ES-I3 (cell line): ENCODE data around the gene UNK.

Experiments used
- H3K36me3 ChIP-seq: 2 replicates; pipeline ENCODE4 v1.6.1; 2013; ENCODE audit warnings: mild to moderate bottlenecking, low read length, control low read depth, moderate library complexity; ENCODE audit not compliant: insufficient read depth
- H3K4me1 ChIP-seq: 2 replicates; pipeline ENCODE4 v1.6.1; 2013; ENCODE audit warnings: mild to moderate bottlenecking, control low read depth, low read length; ENCODE audit not compliant: insufficient read depth
- H3K9ac ChIP-seq: 2 replicates; pipeline ENCODE4 v1.6.1; 2013; ENCODE audit warnings: low read depth, mild to moderate bottlenecking, low read length, moderate library complexity
- H3K9me3 ChIP-seq: 2 replicates; pipeline ENCODE4 v1.6.1; 2013; ENCODE audit warnings: mild to moderate bottlenecking, low read length, moderate library complexity; ENCODE audit not compliant: control insufficient read depth, insufficient read depth

UNK gene

GRCh38 chr17:75822119-75822799 lies 37.7 kb downstream of the UNK start:
- H3K36me3 ChIP-seq, result peaks cover 10% of the 10 kb centered on the region; the same call in 1 of the 2 replicates
- H3K4me1 ChIP-seq, result peaks cover 8% of the 10 kb centered on the region; the same call in 1 of the 2 replicates
- H3K9me3 ChIP-seq, result no peaks in the 10 kb centered on the region
- H3K9ac ChIP-seq, result no peak overlapping the region

GRCh38 chr17:75822800-75823166 lies 38.2 kb downstream of the UNK start:
- Histone ChIP-seq H3K36me3 (peaks cover 10% of the 10 kb centered on the region; the same call in 1 of the 2 replicates), H3K9me3 (no peaks in the 10 kb centered on the region), H3K9ac (no peak overlapping the region), H3K4me1 (peaks cover 11% of the 10 kb centered on the region; the same call in 1 of the 2 replicates)

- Histone ChIP-seq H3K9ac (no peak overlapping the region), H3K4me1 (peaks cover 17% of the 10 kb centered on the region; the same call in 1 of the 2 replicates), H3K9me3 (no peaks in the 10 kb centered on the region), H3K36me3 (peaks cover 10% of the 10 kb centered on the region; the same call in 1 of the 2 replicates)
Observed at GRCh38 chr17:75823257-75824041, 38.8 kb downstream of the UNK start.

GRCh38 chr17:75824050-75824552 lies 39.5 kb downstream of the UNK start:
- H3K9ac ChIP-seq, result no peak overlapping the region

GRCh38 chr17:75824666-75825065 lies 40.1 kb downstream of the UNK start:
- peaks cover 17% of the 10 kb centered on the region; the same call in 1 of the 2 replicates for H3K4me1 ChIP-seq
- no peaks in the 10 kb centered on the region for H3K9me3 ChIP-seq
- peaks cover 10% of the 10 kb centered on the region; the same call in 1 of the 2 replicates for H3K36me3 ChIP-seq
- no peak overlapping the region for H3K9ac ChIP-seq

More at GRCh38 chr17:75824050-75824552, 39.5 kb downstream of the UNK start:
- Histone ChIP-seq H3K4me1 (peaks cover 17% of the 10 kb centered on the region; the same call in 1 of the 2 replicates), H3K36me3 (peaks cover 10% of the 10 kb centered on the region; the same call in 1 of the 2 replicates), H3K9me3 (no peaks in the 10 kb centered on the region)

GRCh38 chr17:75825149-75825552 lies 40.5 kb downstream of the UNK start:
- H3K9ac ChIP-seq, result no peak overlapping the region

GRCh38 chr17:75825748-75826370 lies 41.3 kb downstream of the UNK start:
- no peak overlapping the region for H3K9ac ChIP-seq
- H3K4me1 ChIP-seq, result peaks cover 18% of the 10 kb centered on the region; the same call in 1 of the 2 replicates
- peaks cover under 1% of the 10 kb centered on the region; the same call in 1 of the 2 replicates for H3K36me3 ChIP-seq
- H3K9me3 ChIP-seq, result no peaks in the 10 kb centered on the region

More at GRCh38 chr17:75825149-75825552, 40.5 kb downstream of the UNK start:
- Histone ChIP-seq H3K9me3 (no peaks in the 10 kb centered on the region), H3K4me1 (peaks cover 17% of the 10 kb centered on the region; the same call in 1 of the 2 replicates), H3K36me3 (peaks cover 8% of the 10 kb centered on the region; the same call in 1 of the 2 replicates)

GRCh38 chr17:75826561-75827307 lies 42.1 kb downstream of the UNK start:
- H3K9ac ChIP-seq, result no peak overlapping the region
- no peaks in the 10 kb centered on the region; the same call in 1 of the 2 replicates for H3K36me3 ChIP-seq
- peaks cover 21% of the 10 kb centered on the region; the same call in 1 of the 2 replicates for H3K4me1 ChIP-seq

GRCh38 chr17:75827308-75828075 lies 42.9 kb downstream of the UNK start:
- peaks cover 27% of the 10 kb centered on the region for H3K4me1 ChIP-seq
- no peaks in the 10 kb centered on the region; the same call in 1 of the 2 replicates for H3K36me3 ChIP-seq
- no peaks in the 10 kb centered on the region for H3K9me3 ChIP-seq
- H3K9ac ChIP-seq, result peak overlapping the region; percentile 40; the same call in 1 of the 2 replicates

More at GRCh38 chr17:75826561-75827307, 42.1 kb downstream of the UNK start:
- H3K9me3 ChIP-seq, result no peaks in the 10 kb centered on the region

GRCh38 chr17:75828076-75828400 lies 43.4 kb downstream of the UNK start:
- H3K36me3 ChIP-seq, result no peaks in the 10 kb centered on the region; the same call in 1 of the 2 replicates
- peak overlapping the region; percentile 40; the same call in 1 of the 2 replicates for H3K9ac ChIP-seq

GRCh38 chr17:75828741-75829140 lies 44.1 kb downstream of the UNK start:
- Histone ChIP-seq H3K4me1 (peaks cover 34% of the 10 kb centered on the region), H3K9ac (no peak overlapping the region), H3K36me3 (no peaks in the 10 kb centered on the region), H3K9me3 (no peaks in the 10 kb centered on the region)

More at GRCh38 chr17:75828076-75828400, 43.4 kb downstream of the UNK start:
- H3K4me1 ChIP-seq, result peaks cover 29% of the 10 kb centered on the region
- H3K9me3 ChIP-seq, result no peaks in the 10 kb centered on the region

GRCh38 chr17:75829747-75830146 lies 45.1 kb downstream of the UNK start:
- Histone ChIP-seq H3K36me3 (no peaks in the 10 kb centered on the region), H3K4me1 (peaks cover 34% of the 10 kb centered on the region), H3K9ac (peak overlapping the region; percentile 31; the same call in 1 of the 2 replicates), H3K9me3 (no peaks in the 10 kb centered on the region)
